COLO829 (cell line): ENCODE results near the gene CGN.

Experiments used
- DNase-seq: peaks from one replicate; pipeline ENCODE4 v3.0.0; 2012; ENCODE audit warnings: low spot score

Gene CGN, protein sequence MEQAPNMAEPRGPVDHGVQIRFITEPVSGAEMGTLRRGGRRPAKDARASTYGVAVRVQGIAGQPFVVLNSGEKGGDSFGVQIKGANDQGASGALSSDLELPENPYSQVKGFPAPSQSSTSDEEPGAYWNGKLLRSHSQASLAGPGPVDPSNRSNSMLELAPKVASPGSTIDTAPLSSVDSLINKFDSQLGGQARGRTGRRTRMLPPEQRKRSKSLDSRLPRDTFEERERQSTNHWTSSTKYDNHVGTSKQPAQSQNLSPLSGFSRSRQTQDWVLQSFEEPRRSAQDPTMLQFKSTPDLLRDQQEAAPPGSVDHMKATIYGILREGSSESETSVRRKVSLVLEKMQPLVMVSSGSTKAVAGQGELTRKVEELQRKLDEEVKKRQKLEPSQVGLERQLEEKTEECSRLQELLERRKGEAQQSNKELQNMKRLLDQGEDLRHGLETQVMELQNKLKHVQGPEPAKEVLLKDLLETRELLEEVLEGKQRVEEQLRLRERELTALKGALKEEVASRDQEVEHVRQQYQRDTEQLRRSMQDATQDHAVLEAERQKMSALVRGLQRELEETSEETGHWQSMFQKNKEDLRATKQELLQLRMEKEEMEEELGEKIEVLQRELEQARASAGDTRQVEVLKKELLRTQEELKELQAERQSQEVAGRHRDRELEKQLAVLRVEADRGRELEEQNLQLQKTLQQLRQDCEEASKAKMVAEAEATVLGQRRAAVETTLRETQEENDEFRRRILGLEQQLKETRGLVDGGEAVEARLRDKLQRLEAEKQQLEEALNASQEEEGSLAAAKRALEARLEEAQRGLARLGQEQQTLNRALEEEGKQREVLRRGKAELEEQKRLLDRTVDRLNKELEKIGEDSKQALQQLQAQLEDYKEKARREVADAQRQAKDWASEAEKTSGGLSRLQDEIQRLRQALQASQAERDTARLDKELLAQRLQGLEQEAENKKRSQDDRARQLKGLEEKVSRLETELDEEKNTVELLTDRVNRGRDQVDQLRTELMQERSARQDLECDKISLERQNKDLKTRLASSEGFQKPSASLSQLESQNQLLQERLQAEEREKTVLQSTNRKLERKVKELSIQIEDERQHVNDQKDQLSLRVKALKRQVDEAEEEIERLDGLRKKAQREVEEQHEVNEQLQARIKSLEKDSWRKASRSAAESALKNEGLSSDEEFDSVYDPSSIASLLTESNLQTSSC

DNA sequence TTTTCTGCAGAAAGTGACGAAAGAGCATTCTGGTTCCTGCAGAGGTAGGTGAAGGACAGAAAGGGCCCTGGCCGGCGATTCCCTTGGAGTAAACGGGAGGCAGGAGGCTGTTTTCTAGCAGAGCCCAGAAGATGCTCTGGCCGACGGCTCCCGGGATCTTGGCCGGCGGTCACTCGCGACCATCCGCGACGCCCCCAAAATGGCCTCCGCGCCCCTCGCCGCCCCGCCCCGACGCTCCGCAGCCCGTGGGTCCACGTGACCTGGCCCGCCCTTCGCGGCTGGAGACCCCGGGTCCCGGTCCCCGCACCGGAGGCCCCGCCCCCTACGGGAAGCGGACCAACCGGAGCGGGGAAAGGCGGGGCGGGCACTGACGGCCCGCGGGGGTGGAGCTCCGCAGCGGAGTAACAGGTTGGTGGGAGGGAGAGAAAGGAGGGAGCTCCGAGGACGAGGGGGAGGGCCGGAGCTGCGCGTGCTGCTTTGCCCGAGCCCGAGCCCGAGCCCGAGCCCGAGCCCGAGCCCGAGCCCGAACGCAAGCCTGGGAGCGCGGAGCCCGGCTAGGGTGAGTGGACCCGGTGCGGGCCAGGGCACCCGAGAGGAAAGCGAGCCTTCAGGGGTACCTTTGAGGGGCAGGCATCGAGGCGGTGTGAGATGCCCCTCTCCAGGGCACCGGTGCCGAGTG is at the start of gene CGN:
CGN (plus strand) TSS at position 431 of the 679 bp plus-strand sequence. CDS start 7,133 bp downstream, outside the sequence.
- peak; percentile 60 for DNase-seq

DNA sequence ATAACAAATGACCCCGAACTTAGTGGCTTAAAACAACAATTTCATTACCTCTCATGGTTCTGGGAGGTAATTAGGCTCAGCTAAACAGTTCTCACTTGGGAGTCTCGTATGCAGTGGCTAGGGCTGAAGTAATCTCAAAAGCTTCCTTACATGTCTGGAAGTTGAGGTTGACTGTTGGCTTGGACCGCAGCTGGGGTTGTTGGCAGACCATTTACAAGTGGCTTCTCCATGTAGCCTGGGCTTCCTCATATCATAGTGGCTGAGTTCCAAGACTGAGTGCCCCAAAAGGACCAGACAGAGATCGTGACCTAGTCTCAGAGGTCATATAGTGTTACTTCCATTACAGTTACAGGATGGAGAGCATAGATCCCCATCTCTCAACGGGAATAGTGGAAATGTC is 49.5 kb upstream of the CGN start:
- DNase-seq, result no peak

DNA sequence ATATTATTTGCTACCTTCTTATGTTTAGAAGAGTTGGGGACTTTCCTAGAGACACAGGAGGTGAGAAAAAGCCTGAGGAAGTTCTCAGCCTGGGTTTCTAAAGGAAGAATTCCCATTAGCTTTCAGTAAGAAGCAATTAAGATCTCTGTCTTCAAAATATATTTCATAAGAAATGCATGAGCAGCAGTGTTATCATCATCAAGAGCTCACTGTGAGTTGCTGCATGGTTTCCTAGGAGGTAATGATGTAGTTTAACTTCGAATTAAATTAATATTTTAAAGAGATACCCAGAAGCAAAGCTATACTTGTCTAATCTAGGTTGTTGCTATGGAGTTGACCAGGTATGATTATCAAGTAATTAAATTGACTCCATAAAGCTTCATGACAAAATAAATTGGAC is 46.2 kb upstream of the CGN start:
- no peak for DNase-seq

DNA sequence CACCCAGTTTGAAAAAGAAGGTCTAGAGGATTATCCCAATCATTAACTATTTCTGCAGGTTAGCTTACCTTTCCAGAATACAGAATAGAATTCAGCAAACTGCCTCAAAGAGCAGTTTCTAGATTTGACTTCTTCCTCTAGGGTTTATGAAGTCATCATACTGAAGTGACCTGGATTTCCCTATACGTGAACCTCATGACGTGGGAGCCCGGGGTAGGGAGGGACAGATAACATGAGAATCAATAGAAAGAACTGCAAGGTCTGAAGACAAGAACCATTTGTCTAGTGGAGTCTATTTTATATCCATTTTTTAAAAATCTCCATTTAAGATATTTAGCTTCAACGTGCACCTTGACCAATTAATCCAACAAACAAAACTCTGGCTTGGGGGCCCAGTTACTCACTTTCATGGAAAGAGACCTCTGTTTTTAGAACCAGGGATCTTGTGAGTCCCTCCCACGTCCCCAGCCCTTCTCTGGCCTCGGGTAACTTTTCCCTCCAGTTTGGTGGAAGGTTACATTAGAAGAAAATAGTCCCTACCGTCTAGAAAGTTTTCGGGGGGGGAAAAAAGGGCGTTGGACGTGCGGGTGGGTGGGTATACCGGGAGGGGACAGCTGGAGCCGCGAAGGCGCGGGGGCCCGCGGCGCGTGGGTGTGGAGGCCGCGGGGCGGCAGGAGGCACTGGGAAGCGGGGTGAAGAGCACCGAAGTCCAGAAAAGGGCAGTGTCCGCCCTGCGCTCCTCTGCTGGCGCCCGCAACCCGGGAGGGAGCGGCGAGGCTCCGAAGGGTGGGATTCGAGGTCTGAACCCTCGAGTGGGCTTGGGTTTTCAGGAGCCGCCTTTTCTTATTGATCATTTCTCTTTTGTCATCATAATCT is 38.1 kb upstream of the CGN start:
- no peak for DNase-seq

DNA sequence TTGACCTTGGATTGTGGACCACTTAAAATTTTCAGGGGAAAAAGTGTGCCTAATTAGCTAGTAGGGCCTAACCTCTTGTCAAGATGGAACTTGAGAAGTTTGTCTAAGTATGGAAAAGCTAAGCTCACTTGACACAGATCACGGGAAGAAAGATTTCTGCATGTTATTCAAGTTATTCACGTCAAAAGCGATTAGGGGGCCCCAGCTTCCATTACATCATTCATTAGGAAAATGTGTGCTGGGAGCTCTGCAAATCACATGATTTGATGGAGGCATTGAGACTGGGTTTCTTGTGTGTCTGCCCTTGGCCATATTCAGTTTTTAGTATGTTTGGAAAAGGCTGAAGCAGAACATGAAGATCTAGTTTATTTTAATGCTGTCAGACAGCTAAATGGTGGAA is 36.4 kb upstream of the CGN start:
- no peak for DNase-seq

DNA sequence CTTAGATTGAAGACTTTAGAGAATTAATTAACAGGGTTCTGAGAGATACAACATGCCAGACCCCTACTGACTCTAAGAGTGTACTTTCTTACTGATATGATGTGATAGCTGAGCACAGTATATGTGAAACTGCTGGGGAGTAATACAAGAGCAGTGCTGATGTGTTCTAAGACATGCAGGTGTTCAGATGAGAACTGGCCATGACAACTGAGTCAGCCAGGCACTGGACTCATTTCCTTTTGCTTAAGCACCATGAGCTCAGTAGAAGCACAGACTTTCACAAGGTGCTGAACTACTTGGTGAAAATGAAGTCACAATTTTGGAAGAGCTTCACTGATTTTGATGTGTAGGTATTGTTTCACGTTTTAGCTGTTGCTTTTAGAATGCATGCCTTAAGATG is 36.0 kb upstream of the CGN start:
- no peak for DNase-seq

DNA sequence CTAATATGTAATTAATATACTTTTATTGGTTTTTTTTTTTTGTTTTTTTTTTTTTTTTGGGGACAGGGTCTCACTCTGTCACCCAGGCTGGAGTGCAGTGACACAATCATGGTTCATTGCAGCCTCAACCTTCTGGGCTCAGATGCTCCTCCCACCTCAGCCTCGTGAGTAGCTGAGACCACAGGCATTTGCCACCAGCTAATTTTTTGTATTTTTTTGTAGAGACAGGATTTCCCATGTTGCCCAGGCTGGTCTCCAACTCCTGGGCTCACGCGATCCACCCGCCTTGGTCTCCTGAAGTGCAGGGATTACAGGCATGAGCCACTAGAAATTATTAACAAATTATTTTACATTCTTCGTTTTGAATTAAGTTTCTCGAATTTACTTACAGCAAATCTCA is 35.1 kb upstream of the CGN start:
- no peak for DNase-seq

DNA sequence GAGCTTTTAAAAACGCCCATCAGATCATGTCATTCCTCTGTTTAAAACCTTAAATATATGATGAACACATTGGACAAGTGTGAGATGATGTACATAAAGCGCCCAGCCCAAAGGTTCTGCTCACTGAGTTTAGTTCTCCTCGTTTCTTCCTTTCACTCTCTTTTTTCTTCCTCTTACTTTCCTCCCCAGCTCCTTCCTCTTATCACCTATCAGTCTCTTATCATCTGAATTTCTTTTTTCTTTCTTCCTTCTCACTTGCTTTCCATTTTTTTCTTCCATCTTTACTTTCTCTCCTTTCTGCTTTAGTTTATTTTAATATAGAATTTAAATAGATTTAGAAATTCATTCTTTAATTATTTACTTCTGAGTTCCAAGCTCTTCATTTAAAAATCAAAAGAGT is 34.1 kb upstream of the CGN start:
- DNase-seq, result no peak

DNA sequence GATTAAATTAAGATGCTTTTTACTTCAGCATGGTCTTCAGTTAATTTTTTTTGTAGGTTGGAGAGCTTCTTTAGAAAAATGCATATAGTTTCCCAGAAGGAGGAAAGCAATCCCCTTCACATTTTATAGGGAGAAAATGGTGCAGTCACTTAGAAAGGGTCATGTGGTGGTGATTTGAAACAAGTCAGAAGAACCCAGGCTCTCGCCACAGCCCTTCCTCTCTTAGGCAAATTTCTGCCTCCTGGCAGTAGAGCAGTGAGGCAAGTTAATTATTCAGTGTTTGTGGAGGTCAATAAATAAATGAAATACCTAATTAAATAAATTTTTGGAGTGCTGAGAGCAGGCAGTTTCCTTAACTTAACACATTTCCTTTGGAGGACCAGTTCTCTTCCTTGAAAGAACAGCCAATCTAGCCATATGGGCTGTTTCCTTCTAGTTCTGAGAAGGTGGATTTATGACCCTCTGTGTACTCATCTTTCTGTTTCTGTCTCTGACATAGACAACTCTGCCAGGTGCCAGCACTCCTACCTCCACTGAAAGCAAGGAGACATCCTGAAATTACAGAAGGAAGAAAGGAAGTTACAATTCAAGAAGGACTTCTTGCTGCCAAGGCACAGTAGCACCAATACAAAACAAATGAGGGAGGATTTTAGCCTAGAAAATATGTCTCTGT is 32.9 kb upstream of the CGN start:
- DNase-seq, result no peak

DNA sequence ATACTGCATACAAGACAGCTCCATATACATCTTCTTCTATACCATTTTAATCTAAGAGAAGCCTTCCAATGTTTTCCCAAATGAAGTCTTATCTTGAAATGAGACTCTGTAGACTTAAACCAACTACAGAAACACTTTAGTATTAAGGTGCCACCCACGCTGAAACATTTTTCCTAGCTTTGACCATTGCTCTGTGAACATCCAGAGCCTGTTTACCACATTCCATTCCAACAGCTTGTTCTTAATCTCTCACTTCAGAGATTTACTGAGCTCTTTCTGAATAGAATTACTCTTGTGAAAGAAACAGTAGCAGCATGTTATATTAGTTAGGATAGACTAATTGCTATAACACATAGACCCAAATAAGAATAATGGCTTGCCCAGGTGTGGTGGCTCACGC is 32.3 kb upstream of the CGN start:
- no peak for DNase-seq

DNA sequence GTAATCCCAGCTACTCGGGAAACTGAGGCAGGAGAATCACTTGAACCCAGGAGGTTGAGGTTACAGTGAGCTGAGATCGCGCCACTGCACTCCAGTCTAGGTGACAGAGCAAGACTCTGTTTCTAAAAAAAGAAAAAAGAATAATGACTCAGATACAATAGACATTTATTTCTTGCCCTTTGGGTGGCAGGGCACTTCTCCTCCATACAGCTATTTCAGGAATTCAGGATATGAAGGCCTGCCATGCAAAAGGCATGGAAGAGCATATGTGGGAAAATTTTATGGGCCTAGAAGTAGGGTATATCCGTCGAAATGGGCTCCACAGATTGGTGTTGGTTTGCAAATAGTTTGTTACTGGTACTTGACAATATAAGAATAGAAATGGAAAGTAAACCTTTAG is 31.7 kb upstream of the CGN start:
- no peak for DNase-seq

DNA sequence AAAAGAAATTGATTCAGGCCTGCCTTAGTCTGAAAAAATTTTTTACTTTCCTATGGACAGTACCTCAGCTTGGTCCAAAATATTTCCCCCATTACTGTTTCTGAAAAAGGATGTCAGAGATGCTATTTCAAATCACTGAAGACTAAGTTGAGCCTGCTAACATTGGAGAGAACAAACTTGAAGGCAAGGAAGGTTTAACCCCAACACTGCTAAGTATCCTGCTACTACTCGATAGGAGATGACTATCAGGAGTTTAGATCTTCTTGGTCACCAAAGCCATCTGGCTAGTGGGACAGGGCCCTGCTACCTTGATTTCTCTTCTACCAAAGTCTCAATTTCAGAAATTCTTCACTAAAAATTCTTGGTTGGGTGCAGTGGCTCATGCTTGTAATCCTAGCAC is 29.2 kb upstream of the CGN start:
- no peak for DNase-seq

DNA sequence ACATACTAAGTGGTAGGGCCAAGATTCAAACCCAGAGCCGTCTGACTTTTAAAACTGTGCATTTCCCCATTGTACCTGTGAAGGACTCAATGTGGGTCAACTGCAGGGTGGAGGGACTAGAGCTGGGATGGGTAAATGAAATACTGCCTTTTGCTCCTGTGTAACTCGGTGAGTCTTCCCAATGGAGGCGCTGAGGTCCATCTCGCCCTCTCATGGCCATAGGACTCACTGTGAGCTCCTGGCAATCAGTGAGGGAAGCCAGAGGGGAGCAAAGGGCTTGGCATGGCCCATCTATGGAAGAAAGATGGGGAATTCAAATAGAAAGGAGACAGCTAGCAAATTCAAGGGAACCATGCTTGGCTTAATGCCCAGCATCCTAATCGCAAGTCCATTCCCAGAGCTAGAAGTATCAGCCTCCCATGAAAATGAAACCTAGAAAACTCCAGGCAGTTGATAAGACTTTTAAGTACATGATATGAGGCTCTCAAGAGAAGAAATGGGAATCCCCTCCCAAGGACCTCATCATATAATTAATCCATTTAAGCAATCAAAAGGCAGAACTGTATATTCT is 25.4 kb upstream of the CGN start:
- no peak for DNase-seq

DNA sequence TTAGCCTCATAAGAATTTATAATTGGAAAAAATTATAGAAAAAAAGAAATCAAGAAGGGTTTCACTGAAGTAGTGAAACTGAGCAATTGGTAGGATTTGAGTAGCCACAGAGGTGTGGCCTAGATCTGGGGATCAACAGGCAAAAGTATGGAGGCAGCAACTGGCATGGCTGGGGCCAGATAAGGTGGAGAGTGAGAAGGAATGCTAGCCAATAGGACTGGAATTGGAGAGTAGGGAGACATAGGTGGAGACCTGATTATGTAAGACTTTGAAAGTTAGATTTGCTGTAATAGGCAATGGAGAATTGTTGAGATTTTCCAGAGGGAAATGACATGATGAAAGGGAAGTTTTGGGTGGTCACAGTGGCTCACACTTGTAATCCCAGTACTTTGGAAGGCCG is 24.6 kb upstream of the CGN start:
- DNase-seq, result no peak

DNA sequence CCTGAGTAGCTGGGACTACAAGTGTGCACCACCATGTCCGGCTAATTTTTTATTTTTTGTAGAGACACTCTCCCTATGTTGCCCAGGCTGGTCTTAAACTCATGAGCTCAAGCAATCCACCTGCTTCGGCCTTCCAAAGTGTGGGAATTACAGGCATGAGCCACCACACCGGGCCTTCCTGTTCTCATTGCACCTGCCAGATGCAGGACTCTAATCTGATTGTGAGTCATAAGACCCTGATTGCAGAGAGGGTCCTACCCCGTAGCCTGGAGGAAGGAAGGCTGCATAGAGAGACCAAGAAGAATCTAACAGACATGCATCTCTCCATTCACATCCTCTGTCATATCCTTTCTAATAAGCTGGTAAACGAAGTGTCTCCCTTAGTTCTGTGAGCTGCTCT is 19.5 kb upstream of the CGN start:
- no peak for DNase-seq

DNA sequence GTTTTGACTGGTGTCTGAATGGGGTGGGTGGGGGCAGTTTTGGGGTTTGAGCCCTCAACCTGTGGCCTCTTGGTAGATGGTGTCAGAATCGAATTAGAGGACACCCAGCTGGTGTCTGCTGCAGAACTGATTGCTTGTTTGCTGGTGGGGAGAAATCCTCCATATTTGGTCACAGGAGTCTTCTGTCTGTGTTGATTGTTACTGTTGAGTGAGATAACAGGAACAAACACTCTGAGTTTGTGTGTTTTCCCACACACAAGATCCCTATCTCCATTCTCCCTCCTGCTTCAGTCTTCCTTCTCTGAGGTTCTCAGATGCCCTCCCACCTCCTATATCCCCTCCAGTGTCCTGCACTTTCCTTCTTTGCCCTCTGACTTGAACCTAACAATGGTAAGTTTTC is 19.1 kb upstream of the CGN start:
- no peak for DNase-seq

DNA sequence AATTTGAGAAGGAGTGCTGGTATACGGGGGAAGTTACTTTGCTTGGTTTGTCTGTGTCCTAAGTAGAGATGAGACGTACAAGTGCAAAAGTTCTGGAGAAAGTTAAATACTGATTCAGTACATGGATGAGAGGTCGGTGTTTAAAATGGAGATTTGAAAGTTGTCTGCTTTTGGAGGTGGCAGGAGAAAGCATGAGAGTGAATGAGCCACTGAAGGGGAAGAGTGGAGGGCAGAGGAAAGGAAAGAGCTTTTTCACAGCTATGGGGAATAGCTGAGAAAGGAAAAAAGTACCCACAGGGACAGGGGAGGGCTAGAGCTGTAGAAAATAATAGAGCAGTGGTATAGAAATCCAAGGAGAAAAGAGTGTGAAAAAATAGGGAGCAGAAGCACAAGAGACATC is 18.1 kb upstream of the CGN start:
- DNase-seq, result no peak

DNA sequence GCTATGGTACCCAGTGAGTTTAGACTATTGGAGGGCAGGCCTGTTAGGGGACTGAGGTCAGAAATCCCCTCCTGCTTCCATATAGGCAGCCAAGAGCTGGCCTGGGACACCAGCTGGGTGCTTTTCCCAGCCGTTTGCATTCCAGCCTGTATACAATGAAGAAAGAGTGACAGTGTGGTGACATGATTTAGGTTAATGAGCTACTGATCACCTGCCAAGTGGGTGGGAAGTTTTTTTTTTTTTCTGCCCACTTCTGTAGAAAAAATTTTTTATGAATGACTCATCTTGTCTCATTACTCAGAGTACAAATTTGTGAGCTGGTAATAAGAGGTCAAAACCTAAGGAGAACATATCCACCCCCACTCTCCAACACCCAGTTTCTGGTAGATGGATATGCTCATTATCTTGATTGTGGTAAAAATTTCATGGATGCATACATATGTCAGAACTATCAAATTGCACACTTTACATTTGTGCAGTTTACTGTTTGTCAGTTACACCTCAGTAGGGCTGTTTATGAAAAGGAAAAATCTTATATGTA is 16.4 kb upstream of the CGN start:
- DNase-seq, result peak; percentile 79

DNA sequence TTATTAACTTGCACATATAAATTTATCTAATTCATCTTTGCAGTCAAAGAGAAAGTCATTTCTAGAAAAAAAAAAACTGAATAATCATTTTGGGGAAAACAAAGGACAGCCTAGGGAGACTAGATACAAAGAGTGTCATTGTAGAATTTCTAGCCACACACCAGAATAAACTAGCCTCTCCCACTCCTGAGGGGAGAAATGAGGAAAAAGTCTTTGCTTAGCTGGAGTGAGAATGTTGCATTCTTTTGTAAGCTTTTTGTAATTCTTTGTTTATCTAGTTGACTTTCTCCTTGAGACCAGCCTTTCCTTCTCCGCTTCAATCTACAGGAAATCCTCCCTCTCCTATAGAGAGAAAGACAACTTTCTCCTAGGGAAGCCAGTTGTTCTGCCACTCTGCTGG is 15.9 kb upstream of the CGN start:
- DNase-seq, result peak; percentile 86

DNA sequence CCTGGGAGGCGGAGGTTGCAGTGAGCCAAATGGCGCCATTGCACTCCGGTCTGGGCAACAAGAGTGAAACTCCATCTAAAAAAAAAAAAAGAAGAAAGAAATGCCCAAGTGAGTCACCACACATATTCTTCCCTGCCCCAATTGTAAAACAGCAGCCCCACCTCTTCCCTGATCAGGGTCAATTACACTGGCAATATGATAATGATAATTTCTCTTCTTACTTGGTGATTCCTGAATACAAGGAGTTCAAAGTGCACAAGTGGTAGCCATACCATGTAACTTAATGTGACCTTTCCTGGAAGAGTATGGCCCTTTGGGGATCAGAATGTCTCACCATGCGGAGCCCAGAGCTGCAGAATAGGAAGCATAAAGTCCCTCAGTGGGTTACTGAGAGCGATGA is 11.8 kb upstream of the CGN start:
- no peak for DNase-seq
